Measurements from ENCODE around the gene ETV2.

- no peak for TF ChIP-seq CTCF (conservative IDR thresholded peaks at IDR 0.05; ENCODE audit: low read depth, low read length)
- TF ChIP-seq EZH2 (IDR thresholded peaks at IDR 0.05; ENCODE audit: borderline replicate concordance, low read depth, low read length, poor library complexity, severe bottlenecking), result no peak
Observed at GRCh38 chr19:35607661-35608060, 33.9 kb upstream of the ETV2 start.
